H1 (cell line): Measurements from ENCODE around the gene ADRB1.

Source experiments
- CTCF ChIP-seq, 3 experiments: IDR thresholded peaks; 1 replicate in 2 of 3; 2 replicates in 1 of 3; pipeline versions ENCODE4 v1.5.1 to v1.6.1; 2011; ENCODE audit warnings: low read length in 3 of 3, mild to moderate bottlenecking in 3 of 3, inconsistent platforms in 2 of 3, low read depth in 1 of 3, moderate library complexity in 1 of 3; ENCODE audit not compliant: insufficient read depth in 1 of 3; ENCODE audit errors: control extremely low read depth in 1 of 3
- TCF12 ChIP-seq: IDR thresholded peaks from 2 replicates; pipeline ENCODE4 v1.6.1; 2011; ENCODE audit warnings: low read depth, mild to moderate bottlenecking, low read length

DNA sequence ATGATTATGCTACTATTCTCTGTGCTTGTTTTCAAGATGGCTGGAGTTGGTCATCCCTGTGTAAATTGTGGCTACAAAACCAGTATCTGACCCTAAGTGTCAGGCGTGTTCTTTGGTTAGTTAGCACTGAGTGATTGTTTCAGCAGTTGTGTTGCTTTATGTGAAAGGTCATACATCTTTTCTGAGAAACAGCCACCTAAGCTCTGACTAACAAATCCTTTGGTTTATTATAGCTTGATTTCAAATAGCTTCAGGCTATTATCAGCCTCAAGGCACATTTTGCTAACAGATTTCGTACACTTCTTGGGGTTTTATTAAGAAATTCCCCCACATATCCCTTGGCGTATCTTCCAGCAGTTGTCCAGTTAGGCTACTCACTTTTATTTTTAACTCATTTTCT is 4.8 kb upstream of the ADRB1 start:
- TF ChIP-seq CTCF (IDR thresholded peaks at IDR 0.05; ENCODE audit: control extremely low read depth in 1 of 3, insufficient read depth in 1 of 3, low read depth in 1 of 3, low read length in 3 of 3) (no peak), TCF12 (no peak)
